Tibial nerve (tissue), 4 donors: ENCODE data around the gene KCNH1.

Experiments used
- CTCF ChIP-seq, 5 experiments: fragments of 200-600 bp in 3 of 5; fragments of 450-650 bp in 2 of 5; sonication (generic) in 3 of 5; IDR thresholded peaks; one replicate each; pipeline ENCODE4 v1.5.1; 2016 to 2019; ENCODE audit warnings: antibody characterized with exemption in 5 of 5, mild to moderate bottlenecking in 3 of 5, moderate library complexity in 2 of 5
- EP300 ChIP-seq, 2 donors: sonication (generic); formaldehyde crosslinking; IDR thresholded peaks; one replicate each; pipeline ENCODE4 v1.6.1; 2017; ENCODE audit warnings: antibody characterized with exemption in 2 of 2, mild to moderate bottlenecking in 1 of 2
- POLR2A ChIP-seq, 2 donors: fragments of 450-650 bp; IDR thresholded peaks; one replicate each; pipeline ENCODE4 v1.6.1; 2017; ENCODE audit warnings: antibody characterized with exemption in 2 of 2, mild to moderate bottlenecking in 2 of 2, moderate library complexity in 2 of 2

GRCh38 chr1:210942513-210942912 is 191.4 kb downstream of the KCNH1 start:
- no peak for TF ChIP-seq CTCF (IDR thresholded peaks at IDR 0.05)
- no peak for TF ChIP-seq EP300 (IDR thresholded peaks at IDR 0.05)
- no peak for TF ChIP-seq POLR2A (IDR thresholded peaks at IDR 0.05)
